HG02943 (cell line): ENCODE results near the gene TMEM202.
"Not testable (repeated sequence)": the region's sequence is repeated elsewhere in the genome, so short reads cannot be mapped to it uniquely, and the experiment has no call there.

ENCODE experiments used
- ATAC-seq: cut with Tn5 transposase; IDR thresholded peaks from one replicate; pipeline ENCODE4 v1.9.1; 2021; ENCODE audit warnings: mild to moderate bottlenecking, low read depth, moderate library complexity; ENCODE audit not compliant: unreplicated experiment

TMEM202 gene

GRCh38 chr15:72398648-72399047, 543 bp downstream of the TMEM202 start:
- no peak for ATAC-seq

DNA sequence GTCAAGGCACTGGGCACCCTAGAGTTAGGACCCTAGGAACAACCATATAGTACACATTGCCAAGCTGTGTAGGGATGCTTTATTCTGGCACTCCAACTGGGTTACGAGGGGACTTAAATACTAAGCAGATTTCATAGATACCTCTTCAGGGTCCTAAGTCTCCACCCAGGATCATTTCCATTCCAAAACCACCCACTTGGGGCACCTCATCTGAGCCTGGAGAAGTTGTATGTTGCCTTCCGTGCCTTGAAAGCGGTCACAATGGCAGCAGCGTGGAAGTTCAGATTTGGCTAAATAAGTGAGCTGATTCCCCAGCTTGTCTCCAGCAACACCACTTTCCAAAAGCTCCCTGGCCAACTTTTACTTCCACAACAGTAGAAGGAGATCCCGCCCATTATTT, 4.6 kb downstream of the TMEM202 start:
- no peak for ATAC-seq

GRCh38 chr15:72404356-72404755, 6.3 kb downstream of the TMEM202 start:
- no peak for ATAC-seq

- ATAC-seq, result no peak
Measured at GRCh38 chr15:72404841-72405240, 6.7 kb downstream of the TMEM202 start.

- no peak for ATAC-seq
Measured at GRCh38 chr15:72406936-72407335, 8.8 kb downstream of the TMEM202 start.

- no peak for ATAC-seq
Measured at GRCh38 chr15:72411111-72411510, 13.0 kb downstream of the TMEM202 start.

GRCh38 chr15:72411544-72411943, 13.4 kb downstream of the TMEM202 start:
- no peak for ATAC-seq

DNA sequence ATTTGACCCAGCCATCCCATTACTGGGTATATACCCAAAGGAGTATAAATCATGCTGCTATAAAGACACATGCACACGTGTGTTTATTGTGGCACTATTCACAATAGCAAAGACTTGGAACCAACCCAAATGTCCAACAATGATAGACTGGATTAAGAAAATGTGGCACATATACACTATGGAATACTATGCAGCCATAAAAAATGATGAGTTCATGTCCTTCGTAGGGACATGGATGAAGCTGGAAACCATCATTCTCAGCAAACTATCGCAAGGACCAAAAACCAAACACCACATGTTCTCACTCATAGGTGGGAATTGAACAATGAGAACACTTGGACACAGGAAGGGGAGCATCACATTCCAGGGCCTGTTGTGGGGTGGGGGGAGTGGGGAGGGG, 15.2 kb downstream of the TMEM202 start:
- ATAC-seq, result not testable (repeated sequence)

DNA sequence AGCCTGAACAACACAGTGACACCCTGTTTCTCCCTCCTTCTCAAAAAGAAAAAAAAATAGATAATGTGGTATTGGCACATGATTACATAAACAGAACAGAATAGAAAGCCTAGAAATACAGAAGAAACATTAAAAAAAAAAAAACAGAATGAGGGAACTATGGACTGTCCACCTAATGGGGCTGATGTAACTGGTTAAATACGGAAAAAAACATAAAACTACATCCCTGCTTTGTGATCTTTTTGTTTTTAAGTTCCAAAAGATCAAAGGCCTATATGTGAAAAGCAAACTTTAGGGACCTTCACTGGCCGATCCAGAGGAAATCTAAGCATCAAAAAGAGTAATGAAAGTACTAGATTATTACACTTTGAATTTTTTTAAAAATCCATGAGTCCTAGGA, 17.2 kb downstream of the TMEM202 start:
- ATAC-seq, result no peak

DNA sequence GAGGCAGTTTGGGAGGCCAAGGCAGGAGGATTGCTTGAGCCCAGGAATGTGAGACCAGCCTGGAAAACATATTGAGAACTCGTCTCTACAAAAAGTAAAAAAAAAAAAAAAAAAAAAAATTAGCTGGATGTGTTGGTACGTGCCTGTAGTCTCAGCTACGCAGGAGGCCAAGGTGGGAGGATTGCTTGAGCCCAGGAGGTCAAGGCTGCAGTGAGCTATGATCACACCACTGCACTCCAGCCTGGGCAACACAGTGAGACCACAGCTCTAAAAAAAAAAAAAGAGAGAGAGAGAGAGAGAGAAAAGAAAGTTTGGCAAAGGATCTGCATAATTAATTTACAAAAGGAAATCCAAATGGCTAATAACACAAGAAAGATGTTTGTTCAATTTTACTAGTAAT, 21.7 kb downstream of the TMEM202 start:
- not testable (repeated sequence) for ATAC-seq

DNA sequence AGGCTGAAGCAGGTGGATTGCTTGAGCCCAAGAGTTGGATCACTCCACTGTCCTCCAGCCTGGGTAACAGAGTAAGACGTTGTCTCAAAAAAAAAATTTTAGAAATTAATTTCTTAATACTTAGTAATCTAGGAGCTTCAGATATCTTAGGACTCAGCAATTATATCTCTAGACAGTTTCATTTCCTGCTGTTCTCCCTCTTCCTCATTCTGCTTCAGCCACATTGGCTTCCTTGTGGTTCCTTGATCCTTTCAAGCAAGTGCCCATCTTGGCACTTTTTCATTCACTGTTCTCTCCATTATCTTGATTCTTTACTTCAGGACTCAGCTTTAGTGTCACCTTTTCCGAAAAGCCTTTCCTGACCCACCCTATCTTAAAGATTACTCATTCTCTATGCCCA, 22.5 kb downstream of the TMEM202 start:
- ATAC-seq, result no peak

DNA sequence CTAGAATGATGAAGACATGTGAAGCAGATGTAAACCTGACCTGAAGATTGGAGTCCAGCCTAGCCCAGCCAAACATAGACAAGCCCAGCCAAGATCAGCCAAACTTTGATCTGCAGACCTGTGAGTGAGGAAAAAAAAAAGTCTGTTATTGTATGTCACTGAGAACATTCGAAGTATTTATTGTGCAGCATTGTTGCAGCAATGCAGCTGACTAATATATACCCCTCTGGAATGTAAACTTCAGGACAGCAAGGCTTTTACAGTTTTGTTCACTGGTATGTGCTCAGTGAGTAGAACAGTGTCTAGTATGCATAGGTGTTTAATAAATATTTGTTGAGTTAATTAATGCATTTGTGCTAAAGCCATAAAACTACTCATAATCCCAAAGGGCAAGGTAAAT, 23.4 kb downstream of the TMEM202 start:
- no peak for ATAC-seq

GRCh38 chr15:72423256-72423655, 25.2 kb downstream of the TMEM202 start:
- ATAC-seq, result no peak

- no peak for ATAC-seq
Measured at GRCh38 chr15:72426753-72427152, 28.6 kb downstream of the TMEM202 start.

DNA sequence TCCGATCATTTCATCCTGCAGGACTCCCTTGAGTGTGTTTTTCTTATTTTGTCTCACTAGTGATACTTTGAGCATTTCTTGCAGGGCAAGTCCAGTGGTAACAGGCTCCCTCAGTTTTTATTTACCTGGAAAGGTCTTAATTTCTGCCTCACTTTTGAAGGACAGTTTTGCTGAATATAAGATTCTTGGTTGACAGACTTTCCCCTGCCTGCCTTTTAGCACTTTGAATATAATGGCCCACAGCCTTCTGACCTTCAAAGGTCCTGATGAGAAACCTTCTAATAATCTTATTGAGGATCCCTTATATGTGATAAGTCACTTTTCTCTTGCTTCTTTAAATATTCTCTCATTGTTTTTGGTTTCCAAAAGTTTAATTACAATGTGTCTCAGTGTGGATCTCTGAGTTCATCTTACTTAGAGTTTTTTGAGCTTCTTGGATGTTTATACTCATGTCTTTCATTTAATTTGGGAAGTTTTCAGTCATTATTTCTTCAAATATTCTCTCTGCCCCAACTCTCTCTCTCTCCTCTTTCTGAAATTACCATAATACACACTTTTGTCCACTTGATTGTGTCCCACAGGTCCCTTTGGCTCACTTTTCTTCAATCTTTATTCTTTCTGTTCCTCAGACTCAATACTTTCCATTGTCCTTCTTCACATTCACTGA, 39.7 kb downstream of the TMEM202 start:
- ATAC-seq, result no peak

- not testable (repeated sequence) for ATAC-seq
Measured at GRCh38 chr15:72442848-72443247, 44.7 kb downstream of the TMEM202 start.

- no peak for ATAC-seq
Measured at GRCh38 chr15:72445426-72445825, 47.3 kb downstream of the TMEM202 start.

DNA sequence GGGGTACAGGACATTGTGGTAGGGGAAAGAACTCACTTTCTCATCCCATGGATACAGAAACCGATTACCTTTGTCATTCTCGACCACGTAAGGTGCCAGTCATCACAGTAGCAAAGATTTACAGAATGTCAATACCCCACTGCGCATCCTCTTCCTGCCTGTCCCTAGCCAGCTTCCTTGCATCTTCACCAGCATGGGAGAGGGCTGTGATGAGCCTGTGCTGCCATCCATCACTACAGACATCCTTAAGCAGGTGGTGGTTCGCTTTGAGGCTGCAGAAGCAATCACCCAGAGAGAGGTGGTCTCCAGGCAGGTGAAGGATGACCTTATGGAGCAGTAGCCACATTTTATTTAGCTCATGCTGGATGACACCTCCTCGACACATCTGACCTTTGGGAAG, 52.7 kb downstream of the TMEM202 start:
- no peak for ATAC-seq

DNA sequence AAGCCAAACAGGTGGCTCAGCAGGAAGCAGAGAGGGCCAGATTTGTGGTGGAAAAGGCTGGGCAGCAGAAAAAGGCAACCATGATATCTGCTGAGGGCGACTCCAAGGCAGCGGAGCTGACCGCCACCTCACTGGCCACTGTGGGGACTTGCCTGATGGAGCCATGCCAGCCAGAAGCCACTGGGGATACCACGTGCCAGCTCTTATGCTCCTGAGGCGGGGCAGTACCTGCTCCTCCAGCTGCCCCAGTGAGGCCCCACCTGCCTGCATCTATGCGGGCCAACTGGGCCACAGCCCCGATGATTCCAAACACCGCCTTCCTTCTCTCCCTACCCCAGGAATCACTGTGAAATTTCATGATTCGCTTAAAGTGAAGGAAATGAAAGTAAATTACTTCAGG, 53.1 kb downstream of the TMEM202 start:
- ATAC-seq, result no peak

GRCh38 chr15:72456684-72457083, 58.6 kb downstream of the TMEM202 start:
- ATAC-seq, result no peak
